ENCODE data around the gene CDK14. TPM values are rescaled to one million over a fixed set of nuclear protein-coding genes. Genes with fewer than 3 reads are reported as not detected.
"Not testable (repeated sequence)": the region's sequence is repeated elsewhere in the genome, so short reads cannot be mapped to it uniquely, and the experiment has no call there.

Gene CDK14
- total RNA-seq, 1 donor from 2014 or later: 1.6 TPM

DNA sequence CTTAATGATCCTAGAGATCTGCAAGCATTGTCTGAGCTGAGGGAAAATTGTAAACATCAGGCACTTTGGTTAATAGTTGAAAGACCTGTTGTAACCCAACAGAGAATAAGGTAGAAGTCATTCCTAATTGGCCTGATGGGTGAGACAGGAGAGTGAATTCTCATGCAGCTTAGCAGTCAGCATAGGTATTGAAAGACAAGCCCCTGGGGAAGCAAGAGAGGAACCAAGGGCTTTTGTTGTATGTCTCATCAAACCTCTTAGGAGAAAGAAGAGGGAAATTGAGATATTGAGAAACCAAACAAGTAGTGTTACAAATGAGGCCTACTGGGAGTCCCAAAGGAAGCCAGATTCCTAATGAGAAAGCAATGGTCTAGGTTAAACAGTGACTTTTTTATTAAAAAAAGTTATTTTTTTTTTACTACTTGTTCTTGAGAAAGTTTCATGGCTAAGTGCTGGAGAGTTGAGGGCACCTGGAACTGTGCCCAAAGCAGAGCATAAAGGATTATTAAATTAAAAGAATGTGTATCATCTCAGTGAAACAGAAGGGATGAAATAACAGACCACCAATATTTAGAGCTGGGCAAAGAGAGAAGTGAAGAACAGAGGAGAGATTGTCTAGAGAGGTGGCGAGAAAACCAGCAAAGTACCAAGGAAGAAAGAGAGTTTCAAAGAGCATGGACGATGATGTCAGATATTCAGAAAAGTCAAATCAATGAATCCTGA is 168.9 kb downstream of the CDK14 start:
- no peak for DNase-seq (ENCODE audit: low spot score)
- intact Hi-C loops (cut with micrococcal nuclease): no loop called here
- Mint-ChIP-seq H3K27me3 (ENCODE audit: insufficient read depth) (peaks cover 2% of the 10 kb centered on the region), H3K36me3 (ENCODE audit: low read depth) (no peaks in the 10 kb centered on the region), H3K27ac (no peak overlapping the region), H3K4me3 (no peak overlapping the region), H3K9me3 (no peaks in the 10 kb centered on the region), H3K4me1 (ENCODE audit: low read depth) (no peaks in the 10 kb centered on the region)

GRCh38 chr7:90766814-90767564 is 170.9 kb downstream of the CDK14 start:
- no peak for DNase-seq (ENCODE audit: low spot score)
- Mint-ChIP-seq H3K9me3 (no peaks in the 10 kb centered on the region), H3K4me1 (ENCODE audit: low read depth) (no peaks in the 10 kb centered on the region), H3K36me3 (ENCODE audit: low read depth) (no peaks in the 10 kb centered on the region), H3K4me3 (no peak overlapping the region), H3K27ac (no peak overlapping the region), H3K27me3 (ENCODE audit: insufficient read depth) (peaks cover 1% of the 10 kb centered on the region)
- intact Hi-C loops (cut with micrococcal nuclease): no loop called here

DNA sequence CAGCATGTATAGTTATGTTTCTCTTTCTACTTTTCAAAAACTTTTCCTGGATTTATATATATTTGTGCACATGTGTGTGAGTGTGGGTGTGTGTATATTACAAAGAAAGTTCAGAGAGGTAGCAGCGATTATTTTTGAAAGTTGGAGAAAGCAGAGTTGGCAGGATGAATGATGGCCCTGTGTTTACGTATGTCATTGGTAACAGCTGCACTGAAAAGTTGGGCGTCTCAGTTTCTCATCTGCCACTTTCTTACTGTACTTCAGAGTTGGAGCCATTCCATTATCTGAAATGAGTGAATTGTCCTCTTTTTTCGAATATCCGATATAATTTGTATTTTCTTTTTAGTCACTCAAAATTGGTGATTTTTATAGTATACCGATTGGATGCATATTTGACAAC is 172.2 kb downstream of the CDK14 start:
- Mint-ChIP-seq H3K9me3 (no peaks in the 10 kb centered on the region), H3K27me3 (ENCODE audit: insufficient read depth) (no peaks in the 10 kb centered on the region), H3K27ac (no peak overlapping the region), H3K4me1 (ENCODE audit: low read depth) (no peaks in the 10 kb centered on the region), H3K36me3 (ENCODE audit: low read depth) (no peaks in the 10 kb centered on the region), H3K4me3 (no peak overlapping the region)
- no peak for DNase-seq (ENCODE audit: low spot score)
- intact Hi-C loops (cut with micrococcal nuclease): no loop called here

GRCh38 chr7:90769036-90769435 is 172.9 kb downstream of the CDK14 start:
- Mint-ChIP-seq H3K4me1 (ENCODE audit: low read depth) (no peaks in the 10 kb centered on the region), H3K4me3 (no peak overlapping the region), H3K9me3 (no peaks in the 10 kb centered on the region), H3K27me3 (ENCODE audit: insufficient read depth) (no peaks in the 10 kb centered on the region), H3K36me3 (ENCODE audit: low read depth) (no peaks in the 10 kb centered on the region), H3K27ac (no peak overlapping the region)
- DNase-seq (ENCODE audit: low spot score): no peak
- intact Hi-C loops (cut with micrococcal nuclease): no loop called here

DNA sequence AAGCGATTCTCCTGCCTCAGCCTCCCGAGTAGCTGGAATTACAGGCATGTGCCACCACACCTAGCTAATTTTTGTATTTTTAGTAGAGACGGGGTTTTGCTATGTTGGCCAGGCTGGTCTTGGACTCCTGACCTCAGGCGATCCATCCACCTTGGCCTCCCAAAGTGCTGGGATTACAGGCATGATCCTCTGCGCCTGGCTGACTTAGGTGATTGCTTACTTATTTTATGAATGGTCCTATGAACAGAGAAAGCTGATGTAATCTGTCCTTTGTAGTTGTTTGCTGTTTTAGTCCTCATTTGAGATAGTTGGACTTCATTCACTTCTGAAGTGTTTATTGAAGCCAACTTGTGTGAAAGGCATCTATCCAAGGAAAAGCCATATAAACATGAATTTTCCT is 173.4 kb downstream of the CDK14 start:
- DNase-seq (ENCODE audit: low spot score); H3K9me3 Mint-ChIP-seq: not testable (repeated sequence)

GRCh38 chr7:90771281-90771680 is 175.2 kb downstream of the CDK14 start:
- Mint-ChIP-seq H3K36me3 (ENCODE audit: low read depth) (no peaks in the 10 kb centered on the region), H3K4me1 (ENCODE audit: low read depth) (no peaks in the 10 kb centered on the region), H3K27ac (no peak overlapping the region), H3K9me3 (no peaks in the 10 kb centered on the region), H3K4me3 (no peak overlapping the region), H3K27me3 (ENCODE audit: insufficient read depth) (no peaks in the 10 kb centered on the region)
- intact Hi-C loops (cut with micrococcal nuclease): no loop called here
- no peak for DNase-seq (ENCODE audit: low spot score)

More for the DNA sequence above, 173.4 kb downstream of the CDK14 start:
- H3K4me3 Mint-ChIP-seq; intact Hi-C loops (cut with micrococcal nuclease); H3K36me3 Mint-ChIP-seq (ENCODE audit: low read depth); H3K4me1 Mint-ChIP-seq (ENCODE audit: low read depth); H3K27ac Mint-ChIP-seq; H3K27me3 Mint-ChIP-seq (ENCODE audit: insufficient read depth): not testable (repeated sequence)

DNA sequence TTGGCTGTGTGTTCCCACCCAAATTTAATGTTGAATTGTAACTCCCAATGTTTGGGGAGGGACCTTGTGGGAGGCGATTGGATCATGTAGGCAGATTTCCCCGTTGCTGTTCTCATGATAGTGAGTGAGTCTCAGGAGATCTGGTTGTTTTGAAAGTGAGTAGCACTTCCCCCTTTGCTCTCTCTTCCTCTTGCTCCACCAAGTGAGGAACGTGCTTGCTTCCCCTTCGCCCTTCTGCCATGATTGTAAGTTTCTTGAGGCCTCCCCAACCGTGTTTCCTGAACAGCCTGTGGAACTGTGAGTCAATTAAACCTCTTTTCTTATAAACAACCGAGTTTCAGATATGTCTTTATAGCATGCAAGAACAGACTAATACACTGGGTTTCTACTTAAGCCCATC is 176.3 kb downstream of the CDK14 start:
- DNase-seq (ENCODE audit: low spot score): no peak
- Mint-ChIP-seq H3K4me3 (no peak overlapping the region), H3K4me1 (ENCODE audit: low read depth) (no peaks in the 10 kb centered on the region), H3K36me3 (ENCODE audit: low read depth) (no peaks in the 10 kb centered on the region), H3K27me3 (ENCODE audit: insufficient read depth) (no peaks in the 10 kb centered on the region), H3K27ac (no peak overlapping the region), H3K9me3 (no peaks in the 10 kb centered on the region)
- intact Hi-C loops (cut with micrococcal nuclease): no loop called here

DNA sequence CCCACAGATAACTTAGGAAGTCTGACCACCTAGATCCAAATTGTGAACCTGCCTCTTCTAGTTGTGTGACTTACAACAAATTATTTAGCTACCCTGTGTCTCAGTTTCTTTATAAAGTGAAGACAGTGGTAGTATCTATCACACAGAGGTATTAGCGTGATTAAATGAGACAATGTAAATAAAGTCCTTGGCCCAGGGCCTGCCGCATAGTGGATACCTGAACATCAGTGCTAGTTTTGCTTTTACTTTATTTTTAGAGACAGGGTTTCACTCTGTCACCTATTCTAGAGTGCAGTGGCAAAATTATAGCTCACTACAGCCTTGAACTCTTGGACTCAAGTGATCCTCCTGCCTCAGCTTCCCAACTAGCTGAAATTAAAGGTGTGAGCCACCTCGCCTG is 177.1 kb downstream of the CDK14 start:
- DNase-seq (ENCODE audit: low spot score): no peak
- intact Hi-C loops (cut with micrococcal nuclease): no loop called here
- Mint-ChIP-seq H3K4me3 (no peak overlapping the region), H3K36me3 (ENCODE audit: low read depth) (no peaks in the 10 kb centered on the region), H3K27ac (no peak overlapping the region), H3K9me3 (no peaks in the 10 kb centered on the region), H3K27me3 (ENCODE audit: insufficient read depth) (no peaks in the 10 kb centered on the region), H3K4me1 (ENCODE audit: low read depth) (no peaks in the 10 kb centered on the region)

GRCh38 chr7:90774706-90775105 is 178.6 kb downstream of the CDK14 start:
- Mint-ChIP-seq H3K4me3 (no peak overlapping the region), H3K4me1 (ENCODE audit: low read depth) (no peaks in the 10 kb centered on the region), H3K27me3 (ENCODE audit: insufficient read depth) (no peaks in the 10 kb centered on the region), H3K27ac (no peak overlapping the region), H3K36me3 (ENCODE audit: low read depth) (no peaks in the 10 kb centered on the region), H3K9me3 (no peaks in the 10 kb centered on the region)
- intact Hi-C loops (cut with micrococcal nuclease): no loop called here
- no peak for DNase-seq (ENCODE audit: low spot score)

- Mint-ChIP-seq H3K9me3 (no peaks in the 10 kb centered on the region), H3K36me3 (ENCODE audit: low read depth) (no peaks in the 10 kb centered on the region), H3K27me3 (ENCODE audit: insufficient read depth) (no peaks in the 10 kb centered on the region), H3K4me3 (no peak overlapping the region), H3K4me1 (ENCODE audit: low read depth) (no peaks in the 10 kb centered on the region), H3K27ac (no peak overlapping the region)
- intact Hi-C loops (cut with micrococcal nuclease): no loop called here
- no peak for DNase-seq (ENCODE audit: low spot score)
These were observed 179.4 kb downstream of the CDK14 start for GRCh38 chr7:90775383-90775965.

DNA sequence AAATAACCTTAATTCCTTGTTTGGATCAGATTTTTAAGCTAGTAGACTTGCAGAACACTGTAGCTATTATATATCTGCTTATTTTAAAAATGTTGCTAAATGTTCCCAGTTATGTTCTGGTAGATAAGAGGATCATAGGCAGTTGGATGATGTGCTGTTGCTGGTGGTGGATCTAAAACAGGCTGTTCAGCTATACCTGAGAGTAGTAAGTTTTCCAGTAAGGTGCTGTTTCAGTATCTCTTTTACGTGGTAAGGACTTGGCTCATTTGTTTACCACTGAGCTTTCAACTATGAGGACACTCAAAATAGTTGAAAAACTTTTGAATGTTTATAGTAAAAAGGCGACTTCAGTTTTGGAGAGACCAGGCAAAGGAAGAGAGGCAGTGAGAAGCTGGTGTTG is 180.9 kb downstream of the CDK14 start:
- Mint-ChIP-seq H3K4me3 (no peak overlapping the region), H3K4me1 (ENCODE audit: low read depth) (no peaks in the 10 kb centered on the region), H3K36me3 (ENCODE audit: low read depth) (no peaks in the 10 kb centered on the region), H3K27me3 (ENCODE audit: insufficient read depth) (no peaks in the 10 kb centered on the region), H3K9me3 (no peaks in the 10 kb centered on the region), H3K27ac (no peak overlapping the region)
- no peak for DNase-seq (ENCODE audit: low spot score)
- intact Hi-C loops (cut with micrococcal nuclease): no loop called here

DNA sequence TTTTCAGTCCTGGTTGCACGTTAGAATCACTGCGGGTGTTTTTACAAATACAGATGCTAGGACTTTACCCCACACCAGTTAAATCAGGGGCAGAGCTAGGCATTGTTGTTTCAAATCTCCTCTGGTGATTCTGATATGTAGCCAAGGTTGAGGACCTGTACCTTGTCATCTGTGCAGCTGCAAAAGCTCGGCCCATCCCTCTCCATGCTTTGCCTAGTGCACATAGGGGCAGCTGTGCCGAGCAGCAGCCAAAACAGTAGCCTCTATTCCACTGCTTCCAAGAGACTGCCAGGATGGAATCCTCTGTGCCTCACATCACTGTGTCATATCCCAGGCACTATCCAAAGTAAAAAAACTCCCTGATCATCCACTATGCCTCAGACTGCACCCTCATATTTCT is 181.3 kb downstream of the CDK14 start:
- DNase-seq (ENCODE audit: low spot score): no peak
- H3K4me3 Mint-ChIP-seq: no peak overlapping the region
- no peaks in the 10 kb centered on the region for H3K4me1 Mint-ChIP-seq (ENCODE audit: low read depth)
- no peaks in the 10 kb centered on the region for H3K9me3 Mint-ChIP-seq
- intact Hi-C loops (cut with micrococcal nuclease): no loop called here
- H3K27me3 Mint-ChIP-seq (ENCODE audit: insufficient read depth): no peaks in the 10 kb centered on the region
- no peaks in the 10 kb centered on the region for H3K36me3 Mint-ChIP-seq (ENCODE audit: low read depth)
- no peak overlapping the region for H3K27ac Mint-ChIP-seq

DNA sequence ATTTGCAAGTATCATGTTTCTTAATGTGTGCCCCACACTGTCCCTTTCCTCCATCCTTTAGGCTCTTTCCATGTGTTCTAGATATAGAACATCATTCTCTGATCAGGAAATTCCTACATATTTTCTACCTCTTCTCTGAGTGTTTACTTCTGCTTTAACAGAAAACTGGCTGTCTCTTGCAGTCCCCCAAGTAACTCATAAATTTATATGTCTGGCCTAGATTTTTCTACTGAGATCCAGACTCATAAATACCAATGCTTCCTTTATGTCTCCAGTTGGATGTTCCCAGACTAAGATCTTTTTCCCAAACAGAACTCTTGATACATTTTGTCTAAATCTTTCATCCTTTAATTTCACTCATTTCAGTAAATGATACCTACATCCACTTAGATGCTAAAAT is 181.8 kb downstream of the CDK14 start:
- Mint-ChIP-seq H3K4me1 (ENCODE audit: low read depth) (no peaks in the 10 kb centered on the region), H3K27ac (no peak overlapping the region), H3K9me3 (no peaks in the 10 kb centered on the region), H3K36me3 (ENCODE audit: low read depth) (no peaks in the 10 kb centered on the region), H3K27me3 (ENCODE audit: insufficient read depth) (no peaks in the 10 kb centered on the region), H3K4me3 (no peak overlapping the region)
- DNase-seq (ENCODE audit: low spot score): no peak
- intact Hi-C loops (cut with micrococcal nuclease): no loop called here

All from activated T-helper 1 cell treated with anti-CD3 and anti-CD28 coated beads, Interleukin-12 subunit alpha, Interleukin-12 subunit beta, Interleukin-2, Interleukin-4 antibody, amounts not matched to agents 30 ng/mL and 10 ng/mL and 1 ng/mL, durations not matched to agents 14 hours and 24 hours and 36 hours (primary cell).